AG04449 (cell line): ENCODE measurements around the gene PCBD1.
"Not testable (repeated sequence)": the region's sequence is repeated elsewhere in the genome, so short reads cannot be mapped to it uniquely, and the experiment has no call there.

Experiments
- CTCF ChIA-PET: fragments of 350-600 bp; formaldehyde crosslinking; extraction: SDS; loops from one replicate; lab custom pipeline; 2021; ENCODE audit warnings: antibody characterized with exemption; lab: Yijun Ruan, JAX
- POLR2A ChIA-PET: fragments of 400-600, 350-600 bp; formaldehyde crosslinking; extraction: SDS; loops from one replicate; lab custom pipeline; 2020; ENCODE audit warnings: antibody characterized with exemption, inconsistent platforms; lab: Yijun Ruan, JAX
- DNase-seq: peaks from one replicate; pipeline ENCODE4 v3.0.0-alpha.2; 2010; ENCODE audit warnings: low read depth, low spot score
- H3K4me3 ChIP-seq: 2 replicates; pipeline ENCODE4 v1.5.1; 2011; ENCODE audit warnings: low read depth, mild to moderate bottlenecking, control low read depth, low read length
- TF ChIP-seq, protein P1 (sequence below): IDR thresholded peaks from one replicate; pipeline ENCODE4 v1.5.1; 2011; ENCODE audit warnings: mild to moderate bottlenecking, moderate library complexity, low read length, control low read depth, inconsistent platforms; ENCODE audit not compliant: insufficient read depth; ENCODE audit errors: missing control alignments

PCBD1 gene

DNA sequence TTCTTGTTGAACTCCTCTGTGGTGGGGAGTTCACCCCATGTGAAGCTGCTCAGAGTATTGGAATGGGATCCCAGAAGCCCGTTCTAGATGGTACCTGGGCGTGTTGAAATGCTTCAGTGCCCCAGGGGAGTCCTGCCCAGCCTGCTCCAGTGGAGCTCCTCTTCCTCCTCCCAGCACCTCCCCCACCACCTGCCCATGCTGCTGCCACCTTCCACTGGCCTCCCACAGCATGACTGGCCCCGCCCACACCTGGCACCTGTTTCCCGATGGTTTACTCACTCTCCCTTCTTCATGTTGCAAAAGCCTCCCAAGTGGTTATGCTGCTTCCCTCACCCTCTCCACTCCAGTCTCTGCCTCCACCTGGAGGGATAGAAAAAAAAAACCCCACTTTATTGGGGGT is 32.2 kb upstream of the PCBD1 start:
- TF ChIP-seq, protein P1, sequence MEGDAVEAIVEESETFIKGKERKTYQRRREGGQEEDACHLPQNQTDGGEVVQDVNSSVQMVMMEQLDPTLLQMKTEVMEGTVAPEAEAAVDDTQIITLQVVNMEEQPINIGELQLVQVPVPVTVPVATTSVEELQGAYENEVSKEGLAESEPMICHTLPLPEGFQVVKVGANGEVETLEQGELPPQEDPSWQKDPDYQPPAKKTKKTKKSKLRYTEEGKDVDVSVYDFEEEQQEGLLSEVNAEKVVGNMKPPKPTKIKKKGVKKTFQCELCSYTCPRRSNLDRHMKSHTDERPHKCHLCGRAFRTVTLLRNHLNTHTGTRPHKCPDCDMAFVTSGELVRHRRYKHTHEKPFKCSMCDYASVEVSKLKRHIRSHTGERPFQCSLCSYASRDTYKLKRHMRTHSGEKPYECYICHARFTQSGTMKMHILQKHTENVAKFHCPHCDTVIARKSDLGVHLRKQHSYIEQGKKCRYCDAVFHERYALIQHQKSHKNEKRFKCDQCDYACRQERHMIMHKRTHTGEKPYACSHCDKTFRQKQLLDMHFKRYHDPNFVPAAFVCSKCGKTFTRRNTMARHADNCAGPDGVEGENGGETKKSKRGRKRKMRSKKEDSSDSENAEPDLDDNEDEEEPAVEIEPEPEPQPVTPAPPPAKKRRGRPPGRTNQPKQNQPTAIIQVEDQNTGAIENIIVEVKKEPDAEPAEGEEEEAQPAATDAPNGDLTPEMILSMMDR, result no peak
- H3K4me3 ChIP-seq, result no peak overlapping the region
- ChIA-PET POLR2A (no interaction called here), CTCF (interaction anchor here (0.7 to 2.2 kb wide), 3 partner anchors 11 to 288 kb away, joined by 3 to 9 read pairs (median 3); no protein-coding TSS in a partner anchor)
- no peak for DNase-seq

DNA sequence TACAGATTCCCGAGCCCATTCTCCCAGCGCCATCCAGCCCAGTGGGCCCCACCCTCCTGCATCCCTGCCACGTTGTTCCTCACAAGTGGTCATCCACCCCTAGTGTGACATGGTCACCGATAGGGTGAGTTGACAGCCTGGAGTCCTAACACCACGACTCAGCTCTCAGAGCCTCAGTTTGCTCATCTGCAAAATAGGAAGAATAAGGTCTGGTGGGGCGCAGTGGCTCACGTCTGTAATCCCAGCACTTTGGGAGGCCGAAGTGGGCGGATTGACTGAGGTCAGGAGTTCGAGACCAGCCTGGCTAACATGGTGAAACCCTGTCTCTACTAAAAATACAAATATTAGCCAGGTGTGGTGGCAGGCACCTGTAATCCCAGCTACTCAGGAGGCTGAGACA is 31.5 kb upstream of the PCBD1 start:
- CTCF ChIA-PET, result interaction anchor here (0.7 to 2.2 kb wide), 2 partner anchors 11 to 17 kb away, joined by 3 to 9 read pairs; no protein-coding TSS in a partner anchor
- DNase-seq, H3K4me3 ChIP-seq, POLR2A ChIA-PET: not testable (repeated sequence)

DNA sequence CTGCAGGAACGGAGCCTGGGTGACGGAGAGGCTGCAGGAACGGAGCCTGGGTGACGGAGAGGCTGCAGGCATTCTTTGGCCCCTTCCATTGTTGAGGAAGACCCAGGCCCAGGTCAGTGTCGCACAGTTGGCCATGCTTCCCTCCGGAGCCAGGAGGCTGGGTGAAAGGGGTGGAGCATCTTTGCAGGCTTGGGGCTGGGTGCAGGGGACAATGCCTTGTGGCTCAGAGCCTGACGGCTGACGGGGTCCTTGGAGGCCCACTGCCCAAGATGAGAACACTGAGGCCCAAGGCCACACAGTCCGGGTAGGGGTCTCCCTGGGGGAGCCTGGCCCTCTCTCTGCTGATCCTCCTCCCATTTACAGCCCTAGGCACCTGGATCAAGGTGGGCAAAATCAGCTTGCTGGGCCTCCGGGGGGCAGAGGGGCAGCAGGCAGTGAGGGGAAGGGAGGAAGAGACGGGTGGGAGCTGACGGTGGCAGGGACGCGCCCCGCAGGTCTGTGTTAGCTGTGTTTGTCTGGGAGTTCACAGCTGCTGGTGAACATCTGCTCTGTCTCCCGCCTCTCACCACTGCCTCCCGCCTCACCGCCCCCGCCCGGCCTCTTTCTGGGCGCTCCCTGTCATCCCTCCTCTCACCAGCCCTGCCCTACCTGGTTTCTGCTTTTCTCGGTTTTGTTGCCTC is 30.6 kb upstream of the PCBD1 start:
- no peak overlapping the region for H3K4me3 ChIP-seq
- DNase-seq, result no peak
- ChIA-PET POLR2A (no interaction called here), CTCF (interaction anchor here (2.2 kb wide), 1 partner anchor 16 kb away, joined by 9 read pairs; no protein-coding TSS in a partner anchor)
- TF ChIP-seq, protein P1, result no peak

DNA sequence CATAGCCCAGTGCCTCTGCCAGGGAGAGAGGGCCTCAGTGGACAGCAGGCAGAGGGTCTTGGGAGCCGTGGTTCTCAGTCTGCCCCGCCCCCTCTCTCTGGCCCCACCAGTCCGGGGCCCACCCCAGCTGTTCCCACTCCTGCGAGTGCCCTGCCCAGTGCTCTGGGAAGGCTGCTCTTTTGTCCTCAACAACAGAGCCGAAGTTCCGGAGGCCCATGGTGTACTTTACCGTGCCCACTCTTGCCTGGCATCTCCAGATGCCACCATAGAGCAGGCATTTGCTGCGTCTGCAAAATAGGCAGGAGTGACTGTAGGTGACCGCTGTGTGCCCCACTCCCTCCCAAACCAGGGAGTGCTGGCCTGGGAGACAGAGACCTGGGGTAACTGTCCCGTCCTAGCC is 29.3 kb upstream of the PCBD1 start:
- DNase-seq, result no peak
- TF ChIP-seq, protein P1, result no peak
- ChIA-PET CTCF (interaction anchor here (1.0 kb wide), 1 partner anchor 9 kb away, joined by 3 read pairs; no protein-coding TSS in a partner anchor), POLR2A (no interaction called here)
- no peak overlapping the region for H3K4me3 ChIP-seq

DNA sequence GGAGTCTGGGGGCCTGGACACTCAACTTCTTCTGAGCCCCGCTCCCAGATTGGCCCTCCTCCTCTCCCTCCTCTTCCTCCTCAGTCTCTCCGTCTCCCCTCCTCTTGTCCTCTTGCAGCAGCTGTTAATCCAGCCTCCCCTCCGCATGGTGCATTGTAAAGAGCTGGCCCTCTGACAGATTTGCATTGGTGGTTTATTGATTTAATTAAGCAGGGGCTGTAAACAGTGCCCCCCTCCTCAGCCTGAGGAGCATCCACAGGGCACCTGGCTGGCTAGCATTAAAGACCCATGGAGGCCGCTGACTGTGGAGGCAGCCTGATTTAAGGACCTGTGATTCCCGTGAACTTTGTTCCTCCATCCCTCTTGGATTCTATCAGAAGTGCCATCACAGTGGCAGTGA is 28.9 kb upstream of the PCBD1 start:
- ChIA-PET POLR2A (no interaction called here), CTCF (interaction anchor here (1.0 to 1.5 kb wide), 2 partner anchors 8 to 9 kb away, joined by 3 to 9 read pairs; no protein-coding TSS in a partner anchor)
- no peak for DNase-seq
- TF ChIP-seq, protein P1, result no peak
- no peak overlapping the region for H3K4me3 ChIP-seq

DNA sequence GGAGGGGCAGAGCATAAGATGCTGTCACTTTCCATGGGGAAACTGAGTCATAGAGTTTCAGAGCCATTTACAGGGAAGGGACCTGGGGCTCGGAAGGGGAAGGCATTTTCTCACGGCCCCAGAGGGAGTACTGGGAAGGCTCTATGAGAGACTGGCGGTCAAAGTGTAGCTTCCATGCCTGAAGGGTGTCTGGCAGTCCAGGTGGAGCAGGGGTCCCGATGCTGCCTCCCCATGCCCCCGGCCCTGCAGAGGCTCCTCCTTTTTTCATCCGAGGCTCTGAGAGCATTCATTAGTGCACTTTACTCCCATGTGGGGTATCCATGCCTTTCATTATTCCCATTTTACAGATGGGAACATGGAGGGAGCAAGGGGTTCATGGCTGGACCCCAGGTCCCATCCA is 27.9 kb upstream of the PCBD1 start:
- no peak overlapping the region for H3K4me3 ChIP-seq
- TF ChIP-seq, protein P1, result no peak
- no peak for DNase-seq
- ChIA-PET CTCF (interaction anchor here (0.7 to 1.5 kb wide), 2 partner anchors 9 to 13 kb away, joined by 5 to 9 read pairs; no protein-coding TSS in a partner anchor), POLR2A (no interaction called here)
